ENCODE measurements around the gene OR7A5.
"Not testable (repeated sequence)": the region's sequence is repeated elsewhere in the genome, so short reads cannot be mapped to it uniquely, and the experiment has no call there.

Gene OR7A5

GRCh38 chr19:14835011-14835410, at the start of gene OR7A5, which contains the start of gene OR7C1:
TSS of gene OR7A5 (minus strand) at chr19:14835185. CDS start at chr19:14828241, 6,944 bp downstream.
TSS of gene OR7C1 (minus strand) at chr19:14835185. CDS start at chr19:14800136, 35,049 bp downstream.
- in situ Hi-C loops (cut with HindIII; ENCODE audit: low sequenced_read_pairs) = no loop called here

DNA sequence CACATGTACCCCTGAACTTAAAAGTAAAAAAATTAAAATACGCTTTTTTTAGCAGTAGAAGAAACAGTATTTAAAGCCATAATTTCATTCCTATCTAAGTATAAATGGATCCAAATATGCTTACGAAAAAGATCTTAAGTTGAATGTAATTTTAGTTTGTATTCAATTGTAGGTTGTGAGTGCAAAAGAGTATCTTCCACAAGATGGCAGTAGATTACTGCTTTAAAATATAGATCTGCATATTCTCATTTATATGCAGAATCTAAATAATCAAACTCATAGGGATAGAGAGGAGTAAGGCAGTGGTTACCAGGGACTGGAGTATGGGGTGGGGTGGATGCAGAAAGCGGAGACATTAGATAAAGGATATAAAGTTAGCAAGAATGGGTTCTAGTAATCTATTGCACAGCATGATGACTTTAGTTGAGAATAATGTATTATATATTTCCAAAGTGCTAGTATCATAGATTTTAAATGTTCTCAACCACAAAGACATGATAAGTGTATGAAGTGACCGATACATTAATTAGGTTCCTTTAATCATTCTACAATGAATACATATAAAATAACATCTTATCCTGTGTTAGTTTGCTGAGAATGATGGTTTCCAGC, 36.7 kb upstream of the OR7A5 start:
- in situ Hi-C loops (cut with HindIII; ENCODE audit: low sequenced_read_pairs) = no loop called here

DNA sequence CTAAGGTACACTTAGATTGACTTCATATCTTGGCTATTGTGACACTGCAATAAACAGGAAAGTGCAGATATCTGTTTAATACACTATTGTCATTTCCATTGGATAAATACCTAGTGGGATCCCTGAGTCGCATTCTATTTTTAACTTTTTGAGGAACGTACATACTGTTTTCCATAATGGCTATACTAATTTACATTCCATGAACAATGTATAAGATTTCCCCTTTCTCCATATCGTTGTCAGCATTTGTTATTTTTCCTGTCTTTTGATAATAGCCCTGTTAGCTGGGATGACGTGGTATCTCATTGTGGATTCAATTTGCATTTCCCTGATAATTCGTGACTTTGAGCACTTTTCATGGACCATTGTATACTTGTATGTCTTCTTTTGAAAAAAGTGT, 33.5 kb upstream of the OR7A5 start:
- in situ Hi-C loops (cut with HindIII; ENCODE audit: low sequenced_read_pairs) = no loop called here

GRCh38 chr19:14848822-14849221, 13.8 kb upstream of the OR7A5 start, which contains the start of gene OR7A10:
TSS of gene OR7A10 (minus strand) at chr19:14848922. CDS start at chr19:14841877, 7,045 bp downstream.
- in situ Hi-C loops (cut with HindIII; ENCODE audit: low sequenced_read_pairs) = no loop called here

DNA sequence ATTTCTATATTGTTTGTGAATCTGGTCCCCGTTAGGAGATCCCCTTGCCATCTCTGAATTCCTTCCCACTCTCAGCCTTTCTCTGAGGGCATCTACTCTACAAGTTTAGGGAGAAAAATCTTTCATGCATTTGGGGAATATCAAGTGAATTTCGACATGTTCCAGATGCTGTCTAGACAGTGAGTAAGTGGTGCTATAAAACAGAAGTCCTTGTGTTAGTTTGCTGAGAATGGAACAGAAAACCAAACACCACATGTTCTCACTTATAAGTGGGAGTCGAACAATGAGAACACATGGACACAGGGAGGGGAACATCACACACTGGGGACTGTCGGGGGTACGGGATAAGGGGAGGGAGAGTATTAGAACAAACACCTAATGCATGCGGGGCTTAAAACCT, 8.6 kb upstream of the OR7A5 start:
- in situ Hi-C loops (cut with HindIII; ENCODE audit: low sequenced_read_pairs) = no loop called here

- in situ Hi-C loops (cut with HindIII; ENCODE audit: low sequenced_read_pairs) = no loop called here
These were observed 8.2 kb upstream of the OR7A5 start for GRCh38 chr19:14843169-14843568.

GRCh38 chr19:14840206-14840605, 5.2 kb upstream of the OR7A5 start:
- in situ Hi-C loops (cut with HindIII; ENCODE audit: low sequenced_read_pairs) = no loop called here

- in situ Hi-C loops (cut with HindIII; ENCODE audit: low sequenced_read_pairs) = no loop called here
These were observed 2.4 kb upstream of the OR7A5 start for GRCh38 chr19:14837391-14837790.

GRCh38 chr19:14830702-14831101, 4.3 kb downstream of the OR7A5 start:
- in situ Hi-C loops (cut with HindIII; ENCODE audit: low sequenced_read_pairs) = no loop called here

DNA sequence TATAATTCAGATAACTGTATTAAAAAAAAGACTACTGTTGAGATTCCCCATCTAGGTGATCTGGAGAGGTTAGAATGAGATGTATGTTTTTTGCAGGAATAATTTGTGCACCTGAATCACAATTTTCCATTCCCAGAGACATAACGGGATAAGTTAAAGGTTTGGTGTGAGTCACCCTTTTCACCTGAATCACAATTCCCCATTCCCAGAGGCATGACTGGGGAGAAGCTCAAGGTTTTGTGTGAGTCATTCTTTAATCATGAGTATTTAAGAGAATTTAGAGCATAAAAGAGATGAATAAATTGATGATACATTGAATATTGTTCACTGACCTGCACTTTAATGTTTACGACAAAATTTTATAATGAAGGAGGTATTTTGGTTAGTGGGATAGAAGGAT, 9.0 kb downstream of the OR7A5 start:
- in situ Hi-C loops (cut with HindIII; ENCODE audit: low sequenced_read_pairs) = no loop called here

- in situ Hi-C loops (cut with HindIII; ENCODE audit: low sequenced_read_pairs) = no loop called here
These were observed 13.0 kb downstream of the OR7A5 start for GRCh38 chr19:14821937-14822336.

DNA sequence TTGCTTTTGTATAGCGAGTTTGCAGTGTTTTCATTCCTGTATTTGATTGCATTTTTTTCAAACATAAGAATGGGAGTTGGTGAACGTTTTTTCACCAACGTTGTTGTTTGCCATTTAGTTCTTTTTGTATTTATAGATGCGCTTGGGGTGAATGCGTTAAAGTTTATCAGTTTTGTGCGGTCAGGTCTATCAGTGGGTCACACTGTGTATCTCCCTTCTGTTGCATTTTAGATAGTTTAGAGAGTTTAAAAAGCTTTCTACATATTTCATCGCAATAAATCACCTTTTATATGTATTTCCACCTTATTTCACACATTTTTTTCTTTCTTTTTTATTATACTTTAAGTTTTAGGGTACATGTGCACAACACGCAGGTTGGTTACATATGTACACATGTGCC, 16.4 kb downstream of the OR7A5 start:
- in situ Hi-C loops (cut with HindIII; ENCODE audit: low sequenced_read_pairs) = no loop called here

- in situ Hi-C loops (cut with HindIII; ENCODE audit: low sequenced_read_pairs) = no loop called here
These were observed 17.9 kb downstream of the OR7A5 start for GRCh38 chr19:14817052-14817451.

- in situ Hi-C loops (cut with HindIII; ENCODE audit: low sequenced_read_pairs) = no loop called here
These were observed 19.9 kb downstream of the OR7A5 start for GRCh38 chr19:14814982-14815652.

DNA sequence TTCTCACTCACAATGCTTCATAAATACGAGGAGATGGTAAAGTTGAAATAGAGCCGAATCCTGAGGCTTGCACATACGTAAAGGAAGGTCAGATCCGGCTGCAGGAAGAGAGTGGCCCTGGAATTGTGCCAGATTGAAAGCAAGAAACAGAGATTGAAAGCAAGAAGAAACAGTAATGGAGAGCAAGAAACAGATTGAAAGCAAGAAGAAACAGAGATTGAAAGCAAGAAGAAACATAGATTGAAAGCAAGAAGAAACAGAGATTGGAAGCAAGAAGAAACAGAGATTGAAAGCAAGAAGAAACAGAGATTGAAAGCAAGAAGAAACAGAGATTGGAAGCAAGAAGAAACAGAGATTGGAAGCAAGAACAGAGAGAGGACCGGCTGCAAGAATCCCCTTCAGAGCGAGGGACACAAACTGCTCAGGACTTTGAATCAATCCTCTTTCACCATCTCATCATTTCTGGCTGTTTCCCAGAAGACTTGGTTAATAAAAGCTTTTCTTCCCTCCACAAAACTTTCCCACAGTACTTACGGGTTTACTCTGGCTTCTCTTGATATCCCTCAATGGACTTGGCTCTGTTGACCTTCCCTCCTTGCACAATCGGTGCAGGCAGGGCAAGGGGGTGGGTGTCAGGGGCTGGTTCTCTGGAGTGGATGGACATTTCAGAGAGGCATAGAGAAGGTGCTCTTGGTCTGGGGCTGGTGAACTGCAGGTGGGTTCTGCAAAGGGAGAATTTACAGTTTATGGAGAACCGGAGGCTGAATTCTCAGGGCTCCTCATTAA, 25.5 kb downstream of the OR7A5 start:
- in situ Hi-C loops (cut with HindIII; ENCODE audit: low sequenced_read_pairs) = no loop called here

GRCh38 chr19:14804765-14805164, 30.2 kb downstream of the OR7A5 start:
- in situ Hi-C loops (cut with HindIII; ENCODE audit: low sequenced_read_pairs) = no loop called here

GRCh38 chr19:14798760-14799159, 36.2 kb downstream of the OR7A5 start:
- in situ Hi-C loops (cut with HindIII; ENCODE audit: low sequenced_read_pairs) = no loop called here

DNA sequence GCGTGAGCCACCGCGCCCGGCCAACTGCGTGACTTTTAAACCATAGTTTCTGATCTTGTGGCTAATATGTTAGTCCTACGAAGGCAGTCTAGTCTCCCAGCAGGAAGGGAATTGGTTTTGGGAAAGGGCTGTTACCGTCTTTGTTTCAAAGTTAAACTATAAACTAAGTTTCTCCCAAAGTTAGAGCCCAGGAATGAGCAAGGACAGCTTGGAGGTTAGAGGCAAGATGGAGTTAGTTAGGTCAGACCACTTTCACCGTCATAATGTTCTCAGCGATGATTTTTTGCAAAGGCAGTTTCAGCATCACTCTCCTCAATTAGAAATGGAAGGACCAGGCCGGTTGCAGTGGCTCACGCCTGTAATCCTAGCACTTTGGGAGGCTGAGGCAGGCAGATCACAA, 39.0 kb downstream of the OR7A5 start:
- in situ Hi-C loops (cut with HindIII; ENCODE audit: low sequenced_read_pairs) = no loop called here

GRCh38 chr19:14795078-14795721, 39.8 kb downstream of the OR7A5 start:
- in situ Hi-C loops (cut with HindIII; ENCODE audit: low sequenced_read_pairs) = no loop called here

- in situ Hi-C loops (cut with HindIII; ENCODE audit: low sequenced_read_pairs) = not testable (repeated sequence)
These were observed 42.7 kb downstream of the OR7A5 start for GRCh38 chr19:14792250-14792649.

DNA sequence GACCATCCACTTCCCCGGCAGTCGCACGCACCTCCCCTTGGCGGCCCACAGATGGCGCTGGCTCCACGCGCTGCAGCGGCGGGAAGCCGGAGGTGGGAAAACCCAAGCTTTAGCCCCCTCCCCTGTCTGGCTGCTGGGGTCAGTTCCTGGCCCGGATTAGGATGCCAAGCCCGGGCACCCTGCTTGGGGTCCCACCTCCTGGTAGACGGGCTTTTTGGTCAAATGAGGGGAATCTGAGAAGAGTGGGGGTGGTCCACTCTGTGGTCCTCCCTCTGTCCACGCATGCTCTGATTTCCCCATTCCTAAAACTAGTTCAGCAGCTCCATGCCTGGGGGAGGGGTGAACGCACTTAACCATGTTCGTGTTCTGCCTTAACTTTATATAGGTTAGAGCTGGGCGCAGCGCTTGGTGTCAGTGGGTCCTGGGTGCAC, 48.5 kb downstream of the OR7A5 start:
- in situ Hi-C loops (cut with HindIII; ENCODE audit: low sequenced_read_pairs) = no loop called here
